Hepatic stellate cell (primary cell): ENCODE results near the gene IAH1.

Experiments used
- DNase-seq: peaks from one replicate; pipeline ENCODE4 v3.0.0; 2011; ENCODE audit warnings: low spot score

The IAH1 gene

GRCh38 chr2:9474361-9475057 is at the start of gene IAH1:
TSS of gene IAH1 (plus strand) at chr2:9474551. CDS start at chr2:9474567, 16 bp downstream.
- DNase-seq = peak; percentile 89

- no peak for DNase-seq
Observed at GRCh38 chr2:9428965-9429577, 45.3 kb upstream of the IAH1 start.

GRCh38 chr2:9430316-9431293 is 43.7 kb upstream of the IAH1 start:
- no peak for DNase-seq

GRCh38 chr2:9434489-9434888 is 39.9 kb upstream of the IAH1 start:
- DNase-seq = peak; percentile 49

- no peak for DNase-seq
Observed at GRCh38 chr2:9439536-9439935, 34.8 kb upstream of the IAH1 start.

- DNase-seq = no peak
Observed at GRCh38 chr2:9440058-9440727, 34.2 kb upstream of the IAH1 start.

- DNase-seq = no peak
Observed at GRCh38 chr2:9441556-9441955, 32.8 kb upstream of the IAH1 start.

GRCh38 chr2:9443526-9443925 is 30.8 kb upstream of the IAH1 start:
- no peak for DNase-seq

- no peak for DNase-seq
Observed at GRCh38 chr2:9445089-9445488, 29.3 kb upstream of the IAH1 start.

GRCh38 chr2:9451231-9451630 is 23.1 kb upstream of the IAH1 start:
- DNase-seq = no peak

GRCh38 chr2:9460441-9461017 is 13.8 kb upstream of the IAH1 start:
- no peak for DNase-seq

GRCh38 chr2:9461079-9461478 is 13.3 kb upstream of the IAH1 start:
- no peak for DNase-seq

- DNase-seq = no peak
Observed at GRCh38 chr2:9462313-9462712, 12.0 kb upstream of the IAH1 start.

GRCh38 chr2:9462886-9463697 is 11.3 kb upstream of the IAH1 start:
- no peak for DNase-seq

GRCh38 chr2:9463698-9464034 is 10.7 kb upstream of the IAH1 start:
- DNase-seq = no peak

GRCh38 chr2:9465170-9465569 is 9.2 kb upstream of the IAH1 start:
- no peak for DNase-seq

GRCh38 chr2:9466147-9466683 is 8.1 kb upstream of the IAH1 start:
- DNase-seq = no peak

- no peak for DNase-seq
Observed at GRCh38 chr2:9467687-9468086, 6.7 kb upstream of the IAH1 start.

GRCh38 chr2:9471206-9471605 is 3.1 kb upstream of the IAH1 start:
- no peak for DNase-seq

GRCh38 chr2:9472511-9472910 is 1.8 kb upstream of the IAH1 start:
- no peak for DNase-seq
